B cell (primary cell): ENCODE data around the gene HOXA5.

Experiments
- CTCF ChIP-seq: fragments of 200-600 bp; IDR thresholded peaks from one replicate; pipeline ENCODE4 v1.8.0; 2022; ENCODE audit warnings: antibody characterized with exemption, mild to moderate bottlenecking
- EZH2 ChIP-seq: IDR thresholded peaks from 2 replicates; pipeline ENCODE4 v1.6.1; 2012; ENCODE audit warnings: borderline replicate concordance, low read depth, mild to moderate bottlenecking, moderate library complexity, low read length; ENCODE audit not compliant: insufficient read depth, poor library complexity, severe bottlenecking

GRCh38 chr7:27148756-27149641 lies 5.5 kb upstream of the HOXA5 start:
- TF ChIP-seq CTCF: no peak
- TF ChIP-seq EZH2: peak; percentile 18
